NCI-H2107 treated with DMSO at 0.1 percent for 48 hours (cell line): ENCODE data around the gene VASN.

Experiments
- DNase-seq: peaks from one replicate; lab custom pipeline; 2025; ENCODE audit not compliant: unreplicated experiment; lab: John Stamatoyannopoulos, UW

The VASN gene

DNA sequence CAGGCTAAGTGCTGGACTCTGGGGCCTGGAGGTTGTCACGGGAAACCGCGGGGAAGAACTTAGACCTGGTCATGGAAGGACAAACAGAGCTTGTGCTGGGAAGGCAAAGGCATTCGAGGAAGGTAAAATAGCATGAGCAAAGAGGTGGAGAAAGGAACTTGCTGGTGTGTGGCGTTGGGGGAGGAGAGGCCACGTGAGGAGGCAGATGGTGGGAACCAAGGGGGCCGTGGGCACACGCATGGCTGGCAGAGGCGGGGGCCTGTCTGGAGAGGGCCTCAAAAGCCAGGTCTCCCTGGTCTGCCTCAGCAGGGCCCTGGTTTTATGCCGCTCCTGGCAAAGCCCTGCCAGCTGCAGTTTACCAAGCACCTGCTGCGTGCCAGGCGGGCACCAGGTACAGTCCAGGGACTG is 29.4 kb downstream of the VASN start:
- no peak for DNase-seq

DNA sequence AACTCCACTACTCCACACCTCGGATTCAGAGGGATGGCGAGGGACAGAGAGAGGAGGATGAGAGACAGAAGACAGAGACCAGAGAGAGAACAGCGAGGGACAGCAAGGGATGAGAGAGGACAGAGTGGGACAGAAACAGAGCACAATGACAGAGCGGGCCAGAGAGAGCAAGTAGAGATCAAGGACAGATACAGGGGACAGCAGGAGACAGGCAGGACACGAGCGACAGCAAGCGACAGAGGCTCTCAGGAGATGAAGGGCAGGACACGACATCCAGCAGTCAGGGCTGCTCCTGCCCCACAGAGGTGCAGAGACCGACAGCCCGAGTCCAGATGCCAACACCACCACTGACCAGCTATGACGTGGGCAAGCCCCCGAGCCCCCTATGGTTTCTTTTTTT is 29.9 kb downstream of the VASN start:
- DNase-seq: no peak

DNA sequence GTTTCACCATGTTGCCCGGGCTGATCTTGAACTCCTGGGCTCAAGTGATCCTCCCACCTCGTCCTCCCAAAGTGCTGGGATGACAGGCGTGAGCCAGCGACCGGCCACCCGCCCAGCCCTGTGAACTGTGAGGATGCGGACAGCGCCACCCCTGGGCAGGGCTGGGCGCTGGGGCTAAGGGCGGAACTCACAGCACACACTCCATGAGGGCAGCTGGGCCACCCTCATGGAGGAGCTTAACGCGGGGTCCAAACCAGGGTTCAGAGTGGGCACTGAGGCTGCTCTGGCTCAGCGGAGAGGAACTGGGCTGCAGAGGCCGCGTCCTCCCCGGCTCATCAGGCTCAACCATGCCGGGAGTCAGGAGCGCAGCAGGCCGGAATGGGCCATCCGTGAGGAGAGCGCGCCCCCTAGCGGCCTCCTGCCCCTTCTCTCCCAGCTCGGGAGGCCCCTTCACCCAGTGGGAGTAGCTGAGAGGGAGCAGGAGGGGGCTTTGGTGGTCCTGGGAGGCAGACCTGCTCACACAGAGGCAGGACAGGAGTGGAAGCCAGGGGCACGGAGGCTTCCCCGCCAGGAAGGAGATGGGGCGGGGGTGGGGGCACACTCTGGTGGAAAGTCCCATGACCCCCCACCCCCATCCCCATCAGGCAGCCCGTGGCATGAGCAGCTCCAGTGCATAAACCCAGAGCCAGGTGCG is 30.9 kb downstream of the VASN start:
- DNase-seq: peak; percentile 30

DNA sequence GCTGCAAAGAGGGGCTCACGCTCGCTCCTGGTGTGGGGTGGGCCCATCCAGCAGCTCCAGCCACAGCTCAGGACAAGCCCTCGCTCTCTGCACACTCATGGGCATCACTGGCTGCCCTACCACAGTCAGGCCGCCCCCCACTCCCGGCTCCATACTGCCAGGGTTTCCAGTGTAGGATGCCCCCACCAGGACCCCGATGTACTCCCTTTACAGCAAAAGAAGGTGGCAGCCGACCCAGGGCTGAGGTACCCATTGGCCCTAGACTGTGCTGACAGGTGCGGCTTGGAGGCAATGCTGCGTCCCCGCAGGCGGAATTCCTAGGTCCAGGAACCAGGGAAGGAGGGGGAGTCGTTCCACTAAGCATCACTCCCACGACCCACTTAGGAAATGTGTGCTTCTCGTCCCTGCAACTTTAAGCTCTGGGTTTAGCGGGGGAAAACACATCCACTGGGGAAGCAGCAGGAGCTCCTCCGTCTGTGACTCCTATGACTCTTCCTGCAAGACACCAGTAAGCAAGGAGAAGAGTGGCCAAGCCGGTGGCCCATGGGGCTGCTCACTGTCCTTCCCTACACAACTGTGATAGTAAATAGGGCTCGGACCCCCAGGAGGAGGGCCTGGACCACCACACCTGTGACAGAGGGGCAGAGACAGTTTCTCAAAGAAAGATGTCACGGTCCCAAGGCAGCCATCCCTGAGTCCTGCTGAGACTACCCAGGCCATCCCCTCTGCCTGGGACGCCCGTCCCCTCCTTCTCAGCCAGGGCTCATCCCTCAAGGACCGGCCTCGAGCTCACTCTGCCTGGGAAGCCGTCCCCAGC is 31.7 kb downstream of the VASN start:
- no peak for DNase-seq

DNA sequence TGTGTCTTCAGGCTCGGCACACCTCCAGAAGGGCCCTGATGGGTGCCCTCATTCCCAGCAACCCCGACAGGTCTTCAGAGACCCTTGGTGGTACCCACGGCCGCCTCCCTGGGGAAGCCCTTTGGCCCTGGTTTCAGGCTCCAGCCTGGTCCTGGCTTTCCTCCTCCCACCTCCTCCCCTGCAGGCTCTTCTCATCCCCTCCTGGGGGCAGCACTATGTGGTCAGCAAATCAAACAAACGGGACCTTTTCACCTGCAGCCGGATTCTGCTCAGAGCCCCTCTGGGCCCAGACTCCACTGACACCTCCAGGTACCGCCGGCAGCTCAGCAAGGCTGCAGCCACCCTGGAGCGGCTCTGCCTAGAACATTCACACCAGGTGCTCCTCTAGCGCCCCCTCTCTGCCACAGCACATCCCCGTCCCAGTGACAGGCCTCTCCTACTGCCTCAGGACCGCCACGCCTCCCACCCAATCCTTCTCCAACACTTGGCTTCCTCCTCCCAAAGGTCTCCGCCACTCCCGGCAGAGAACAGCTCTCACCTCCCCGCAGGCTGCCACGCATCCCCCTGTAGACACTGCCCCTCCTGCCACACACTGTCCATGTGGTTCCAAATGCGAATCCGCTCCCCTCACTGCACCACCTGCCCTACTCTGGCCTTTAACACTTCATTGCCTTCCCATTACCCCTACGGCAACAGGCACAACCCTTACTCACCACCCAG is 32.8 kb downstream of the VASN start:
- DNase-seq: no peak

DNA sequence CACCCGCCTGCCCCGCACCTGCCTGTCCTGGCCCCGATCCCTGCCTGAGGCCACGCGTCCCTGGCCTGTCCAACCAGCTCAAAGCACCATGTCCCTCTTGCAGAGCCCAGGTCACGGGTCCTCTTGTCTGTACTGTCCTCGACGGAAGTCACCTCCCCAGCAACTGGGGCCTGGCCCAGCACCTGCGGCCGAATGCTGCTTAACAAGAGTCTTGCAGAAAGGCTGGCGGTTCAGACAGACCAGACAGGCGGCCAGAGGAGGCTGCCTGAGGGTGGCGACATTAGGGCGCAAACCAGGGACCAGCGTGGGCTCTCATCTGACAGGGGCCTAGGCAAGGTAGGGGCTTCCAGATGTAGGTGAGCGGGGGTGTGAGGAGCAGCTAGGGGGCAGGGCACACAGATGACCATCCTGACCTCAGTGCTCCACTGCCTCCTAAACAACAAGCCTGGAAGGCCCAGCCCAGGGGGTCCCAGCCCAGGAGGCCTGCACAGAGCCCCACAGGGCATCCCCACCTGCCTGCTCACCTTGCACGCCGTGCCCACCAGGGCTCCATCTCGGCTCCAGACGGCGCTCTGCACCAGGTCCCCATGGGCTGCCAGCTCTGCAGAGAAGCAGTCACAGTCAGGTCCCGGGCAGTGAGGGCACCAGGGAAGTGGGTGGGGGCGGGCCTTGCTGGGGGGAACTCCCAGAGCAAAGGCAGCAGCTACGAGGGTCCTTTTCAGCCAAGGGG is 33.5 kb downstream of the VASN start:
- DNase-seq: no peak

DNA sequence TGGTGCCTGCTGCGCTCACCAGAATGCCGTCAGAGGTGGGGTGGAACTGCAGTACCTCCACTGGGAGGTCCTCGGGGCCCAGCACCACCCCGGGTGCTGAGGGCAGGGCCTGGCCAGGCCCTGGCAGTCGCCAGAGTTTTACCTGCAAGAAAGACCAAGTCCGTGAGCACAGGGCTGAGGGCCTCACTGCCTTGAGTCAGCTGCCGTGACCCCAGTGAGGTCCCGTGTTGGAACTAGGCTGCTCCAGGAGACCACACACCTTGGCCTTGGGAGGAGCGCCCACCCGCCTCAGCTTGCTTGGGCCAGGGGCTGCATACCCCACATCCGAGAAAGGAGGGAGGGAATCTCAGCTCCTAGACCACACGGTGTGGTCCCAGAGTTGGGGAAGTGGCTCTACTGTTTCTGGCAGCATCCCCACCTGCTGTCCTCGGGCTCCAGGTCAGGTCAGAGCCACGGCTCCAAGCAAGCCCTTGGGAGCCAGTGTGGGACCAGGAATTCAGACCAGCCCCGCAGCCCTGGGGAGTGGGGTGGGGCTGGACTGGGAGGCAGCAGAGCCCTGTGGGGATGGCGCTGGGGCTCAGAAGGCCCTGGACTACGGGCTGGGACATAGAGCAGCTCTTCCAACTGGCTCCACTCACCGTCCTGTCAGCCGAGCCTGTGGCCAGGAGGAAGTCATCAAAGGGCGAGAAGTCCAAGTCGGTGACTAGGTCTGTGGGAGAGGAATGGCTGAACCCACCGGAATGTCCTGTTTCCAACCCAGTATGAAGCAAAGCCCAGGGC is 36.1 kb downstream of the VASN start:
- no peak for DNase-seq

DNA sequence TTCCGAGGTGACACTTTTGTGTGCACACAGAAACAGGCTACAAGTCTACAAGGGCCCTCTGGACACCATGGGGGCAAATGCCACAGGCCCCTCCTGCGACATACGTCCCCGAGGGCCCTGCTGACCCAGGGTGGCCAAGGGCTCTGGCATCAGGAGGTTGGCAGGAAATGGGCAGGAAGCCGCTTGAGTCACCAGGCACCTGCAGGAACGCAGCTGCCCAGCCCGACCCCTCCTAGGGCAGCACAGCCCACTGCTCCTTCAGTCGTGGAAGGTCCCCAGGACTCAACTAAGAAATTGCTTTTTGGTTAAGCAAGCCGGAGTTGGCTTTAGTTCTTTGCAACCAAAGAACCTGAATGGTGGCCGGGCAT is 36.7 kb downstream of the VASN start:
- no peak for DNase-seq

DNA sequence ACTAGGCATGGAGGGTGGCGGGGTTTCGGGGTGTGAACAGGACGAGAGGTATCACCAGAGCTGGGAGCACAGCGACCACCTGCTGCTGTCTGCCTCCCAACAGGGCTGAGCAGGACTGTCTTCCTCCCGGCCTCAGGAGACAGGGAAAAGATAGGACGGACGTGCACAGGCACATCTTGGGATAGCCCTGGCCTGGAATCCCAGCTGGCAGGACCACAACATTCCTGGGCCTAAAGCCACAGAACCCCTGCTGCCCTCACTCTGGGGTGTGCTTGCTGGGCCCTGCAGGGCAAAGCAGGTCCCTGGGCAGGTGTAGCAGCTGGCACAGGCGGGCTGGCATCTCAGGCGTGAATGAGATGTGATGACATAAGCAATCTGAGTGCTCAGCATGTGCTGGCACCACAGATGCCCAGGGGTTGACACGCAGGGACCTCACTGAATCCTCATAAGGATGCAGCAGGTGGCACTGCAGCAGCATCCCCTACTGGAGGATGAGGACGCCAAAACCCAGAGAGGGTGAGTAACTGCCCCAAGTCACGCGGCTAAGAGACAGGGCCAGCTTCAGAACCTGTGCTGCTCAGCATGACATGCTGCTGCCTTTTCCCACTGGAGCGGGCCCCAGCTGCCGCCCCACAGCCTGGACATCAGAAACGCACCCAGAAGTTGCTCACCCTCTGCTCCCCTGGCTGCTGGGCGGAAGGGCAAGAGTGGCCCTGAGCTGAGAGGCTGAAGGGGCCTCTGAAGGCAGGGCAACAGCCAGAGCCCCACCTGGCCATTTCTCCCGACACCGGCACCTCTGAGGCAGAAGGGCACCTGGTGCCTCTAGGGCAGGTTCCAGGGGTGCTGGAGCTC is 37.7 kb downstream of the VASN start:
- peak; percentile 44 for DNase-seq

DNA sequence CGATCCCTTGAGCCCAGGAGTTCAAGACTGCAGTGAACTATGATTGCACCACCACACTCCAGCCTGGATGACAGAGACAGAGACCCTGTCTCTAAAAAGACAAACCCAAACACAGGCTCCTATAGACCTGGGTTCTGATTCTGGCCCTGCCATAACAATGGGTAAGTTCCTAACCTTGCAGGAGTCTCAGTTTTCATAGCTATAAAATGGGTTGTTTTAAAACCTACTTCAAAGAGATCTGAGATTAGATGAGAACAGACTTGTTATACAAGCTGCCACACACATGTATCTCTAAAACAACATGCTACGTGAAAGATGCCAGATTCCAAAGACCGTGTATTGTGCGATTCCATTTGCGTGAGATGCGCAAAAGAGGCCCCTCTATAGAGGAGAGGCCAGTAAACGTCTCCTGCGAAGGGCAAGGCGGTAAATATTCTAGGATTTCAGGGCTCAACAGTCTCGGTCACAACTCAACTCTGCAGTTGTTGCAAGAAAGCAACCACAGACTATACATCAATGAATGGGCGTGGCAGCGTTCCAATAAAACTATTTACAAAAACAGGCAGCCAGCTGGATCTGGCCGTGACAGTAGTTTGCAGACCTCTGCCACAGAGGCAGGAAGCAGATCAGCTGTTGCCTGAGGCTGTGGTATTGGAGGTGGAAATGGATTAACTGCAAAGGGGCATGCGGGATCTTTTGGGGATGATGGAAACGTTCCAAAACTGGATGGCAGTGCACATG is 38.9 kb downstream of the VASN start:
- peak; percentile 94 for DNase-seq

DNA sequence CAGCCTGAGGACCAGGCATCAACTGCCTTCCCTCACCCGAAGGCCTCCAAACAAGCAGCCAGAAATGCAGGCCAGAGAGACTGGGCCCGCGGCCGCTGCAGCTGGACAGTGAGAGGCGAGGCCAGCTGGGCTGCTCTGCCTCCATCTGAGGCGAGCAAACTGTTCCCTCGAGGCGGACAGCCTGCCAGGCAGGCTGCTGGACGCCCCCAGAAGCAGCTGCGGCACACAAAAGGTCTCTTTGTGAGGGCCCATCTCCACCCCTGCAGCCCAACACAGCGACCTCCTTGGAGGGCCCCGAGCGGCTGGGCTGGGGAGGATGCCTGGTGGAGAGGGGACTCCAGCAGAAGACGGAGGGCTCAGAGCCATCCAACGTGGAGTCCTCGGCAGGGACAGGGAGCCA is 40.0 kb downstream of the VASN start:
- DNase-seq: no peak

DNA sequence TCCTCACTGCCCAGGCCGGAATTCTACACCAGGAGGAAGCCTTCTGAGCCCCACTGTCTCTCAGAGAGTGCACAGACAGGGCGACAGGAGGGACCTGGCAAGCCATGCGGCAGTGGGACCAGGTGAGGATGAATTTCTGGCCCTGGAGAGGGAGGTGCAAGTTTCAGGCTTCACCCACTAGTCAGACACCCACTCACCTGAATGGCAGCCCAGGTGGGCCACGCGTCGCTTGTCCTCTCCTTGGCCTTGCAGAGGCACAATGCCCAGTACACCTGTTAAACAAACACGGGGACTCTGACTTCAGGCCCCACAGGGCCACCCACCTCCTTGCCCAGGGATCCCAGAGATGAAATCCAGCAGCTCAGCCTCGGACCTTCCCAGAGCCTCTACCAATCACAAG is 40.5 kb downstream of the VASN start:
- DNase-seq: no peak

DNA sequence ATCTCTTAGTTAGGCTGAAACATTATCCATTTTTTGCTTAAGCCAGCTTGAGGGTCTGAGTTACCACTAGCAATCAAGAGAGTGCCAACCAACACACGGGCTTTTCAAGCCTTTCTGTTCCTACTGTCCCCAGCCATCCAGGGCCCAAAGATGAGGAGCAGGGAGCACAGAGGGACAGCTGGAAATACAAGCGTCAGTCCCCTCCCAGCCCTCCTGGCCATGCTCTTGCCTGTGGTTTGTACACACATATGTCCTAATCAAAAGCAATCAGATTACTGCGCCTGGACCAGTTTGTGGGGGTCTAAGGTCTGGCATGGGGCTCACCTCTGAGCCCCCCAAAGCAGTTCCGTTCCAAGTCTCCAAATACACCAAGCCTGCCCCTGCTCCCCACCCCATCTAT is 41.2 kb downstream of the VASN start:
- no peak for DNase-seq

DNA sequence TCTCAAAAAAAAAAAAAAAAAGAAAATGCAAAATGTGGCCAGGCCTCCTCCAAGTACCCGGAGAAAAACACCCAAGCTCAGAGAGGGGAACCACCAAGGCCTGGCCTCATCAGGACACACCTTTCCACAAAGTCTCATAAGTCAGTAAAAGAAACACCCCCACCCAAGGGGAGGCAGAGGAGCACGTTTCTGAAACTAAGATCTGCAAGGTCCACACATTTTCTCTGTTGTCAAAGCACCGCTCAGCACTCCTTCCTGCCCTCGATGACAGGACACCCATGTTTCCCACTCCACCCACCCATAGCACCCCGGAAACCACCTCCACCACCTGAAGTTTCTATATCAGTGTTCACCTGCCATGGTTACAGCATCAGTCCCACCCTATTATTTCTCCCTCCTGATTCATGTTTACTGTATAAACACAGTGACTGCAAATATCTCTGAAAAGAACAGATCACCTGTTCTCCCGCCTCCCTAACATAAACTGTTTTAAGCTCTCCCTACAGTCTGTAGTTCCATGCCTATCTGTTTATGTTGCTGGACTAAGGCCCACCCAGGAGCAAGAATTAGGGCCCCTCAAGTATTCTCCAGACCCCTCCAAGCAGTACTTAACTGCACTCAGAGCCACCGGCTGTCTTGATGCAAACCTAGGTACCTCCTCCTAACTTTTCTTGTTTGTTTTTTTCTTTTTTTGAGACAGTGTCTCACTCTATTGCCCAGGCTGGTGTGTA is 42.7 kb downstream of the VASN start:
- no peak for DNase-seq

DNA sequence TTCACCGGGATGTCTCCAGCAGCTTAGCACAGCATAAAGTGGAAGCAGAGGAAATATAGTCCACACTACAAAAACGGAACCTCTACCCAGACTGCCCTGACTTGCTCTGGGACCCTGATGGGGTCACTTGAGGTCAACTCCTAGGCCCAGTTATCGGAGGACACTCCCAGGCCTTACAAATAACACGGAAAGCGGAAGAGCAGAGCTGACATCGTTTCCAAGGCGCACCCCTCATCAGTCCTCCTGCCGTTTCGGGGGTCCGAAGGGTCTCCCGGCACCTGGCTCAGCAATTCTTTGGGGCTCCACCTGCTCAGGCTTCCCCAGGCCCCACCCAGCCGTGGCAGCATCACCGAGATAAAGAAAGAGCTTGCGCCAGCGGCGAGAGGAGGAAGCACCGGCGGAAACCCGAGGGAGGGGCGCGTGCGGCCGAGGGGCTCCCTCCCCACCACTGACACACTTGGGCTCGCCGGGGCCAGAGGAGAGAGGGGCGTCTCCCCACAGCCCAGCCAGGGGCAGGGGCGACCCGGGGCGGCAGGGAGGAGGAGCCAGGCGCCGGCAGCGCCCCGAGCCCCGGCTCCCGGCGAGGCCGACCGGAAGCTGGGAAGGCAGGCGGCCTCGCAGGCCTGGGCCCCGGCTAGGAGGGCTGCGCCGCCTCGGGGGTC is 44.0 kb downstream of the VASN start:
- DNase-seq: no peak

DNA sequence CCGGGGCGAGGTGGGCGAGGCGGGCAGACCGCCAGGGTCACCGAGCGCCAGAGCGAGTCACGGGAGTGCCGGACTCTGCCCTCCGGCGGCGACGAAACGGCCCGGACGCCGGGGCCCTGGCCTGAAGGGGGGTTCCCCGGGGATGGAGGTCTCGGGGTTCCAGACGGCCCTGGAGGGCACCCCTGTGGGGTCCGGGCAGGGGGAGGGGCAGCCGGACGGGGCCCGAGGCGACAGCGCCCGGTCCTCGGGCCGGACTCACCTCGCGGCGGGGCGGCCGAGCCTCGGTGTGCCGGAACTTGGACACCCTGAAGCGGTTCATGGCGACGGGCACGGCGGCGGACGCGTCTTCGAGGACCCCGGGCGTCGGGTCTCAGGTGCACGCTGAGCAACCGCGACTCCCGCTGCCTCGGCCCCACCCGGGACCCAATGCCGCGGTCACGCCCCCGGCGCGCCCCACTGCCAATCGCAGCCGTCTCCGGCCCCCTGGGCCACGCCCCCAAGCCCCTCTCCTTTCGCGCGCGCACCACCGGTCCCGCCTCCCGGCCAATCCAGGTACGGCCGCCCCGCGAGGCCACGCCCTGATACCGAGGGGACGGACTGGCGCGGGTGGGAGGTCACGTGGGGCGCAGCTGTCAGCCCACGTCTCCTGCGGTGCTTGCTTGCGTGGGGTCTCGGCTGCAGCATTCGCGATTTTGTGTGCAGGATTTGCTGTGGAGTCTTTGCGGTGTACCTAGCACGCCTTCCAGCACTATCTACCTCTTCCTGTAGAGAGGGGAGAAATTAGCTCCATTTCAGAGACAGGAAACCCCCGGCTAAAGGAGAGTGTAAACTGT is 44.8 kb downstream of the VASN start, which contains the start of gene CORO7:
Gene CORO7, minus strand, starts transcription at position 397 of the 833 bp plus-strand sequence. Its CDS starts 78 bp downstream, at position 319.
- DNase-seq: peak; percentile 63
